CD4-positive, alpha-beta T cell (primary cell): ENCODE results near the gene MAGI1. TPM values are rescaled to one million over a fixed set of nuclear protein-coding genes. Genes with fewer than 3 reads are reported as not detected.

Experiments
- ATAC-seq: fragments of 200-7000 bp; cut with Tn5 transposase; one replicate; pipeline ENCODE4 v1.10.0; 2022; ENCODE audit warnings: mild to moderate bottlenecking; ENCODE audit not compliant: poor library complexity
- CTCF ChIA-PET: fragments of 350-600 bp; sonication (Branson Sonifier 250); formaldehyde crosslinking; loops from one replicate; lab custom pipeline; 2021; ENCODE audit warnings: antibody characterized with exemption, inconsistent platforms; lab: Charles Lee
- POLR2A ChIA-PET: fragments of 350-600 bp; sonication (Branson Sonifier 250); formaldehyde crosslinking; loops from one replicate; lab custom pipeline; 2021; ENCODE audit warnings: antibody characterized with exemption, inconsistent platforms; lab: Charles Lee
- DNase-seq, 14 experiments: peaks; one replicate each; pipeline ENCODE4 v3.0.0-alpha.2; 2013 to 2020; ENCODE audit warnings: mixed read lengths in 2 of 14
- H3K27ac ChIP-seq, 2 donors: one replicate each; pipeline versions ENCODE4 v1.5.1 to v1.7.0; 2013; ENCODE audit warnings: low read length in 2 of 2, low read depth in 1 of 2, mild to moderate bottlenecking in 1 of 2
- H3K27me3 ChIP-seq, 2 experiments: 1 replicate in 1 of 2; 2 replicates in 1 of 2; pipeline versions ENCODE4 v1.6.1 to v1.7.0; 2013; ENCODE audit warnings: low read length in 2 of 2, control low read depth in 1 of 2, mild to moderate bottlenecking in 1 of 2, moderate library complexity in 1 of 2; ENCODE audit not compliant: insufficient read depth in 2 of 2, control insufficient read depth in 1 of 2
- H3K36me3 ChIP-seq: one replicate; pipeline ENCODE4 v1.6.1; 2013; ENCODE audit warnings: low read length, control low read depth; ENCODE audit not compliant: insufficient read depth
- H3K4me1 ChIP-seq: one replicate; pipeline ENCODE4 v1.6.1; 2013; ENCODE audit warnings: low read length, control low read depth; ENCODE audit not compliant: insufficient read depth
- H3K4me3 ChIP-seq: one replicate; pipeline ENCODE4 v1.5.1; 2013; ENCODE audit warnings: mild to moderate bottlenecking, low read length, moderate library complexity
- H3K9me3 ChIP-seq, 2 experiments: 1 replicate in 1 of 2; 2 replicates in 1 of 2; pipeline versions ENCODE4 v1.6.1 to v1.7.0; 2013; ENCODE audit warnings: low read length in 2 of 2, mild to moderate bottlenecking in 2 of 2, control low read depth in 1 of 2, moderate library complexity in 1 of 2; ENCODE audit not compliant: control insufficient read depth in 1 of 2, insufficient read depth in 1 of 2
- H3K27ac Mint-ChIP-seq: one replicate; pipeline ENCODE4 v1.8.0; 2020; ENCODE audit warnings: mixed read lengths
- H3K27me3 Mint-ChIP-seq: one replicate; pipeline ENCODE4 v1.8.0; 2021; ENCODE audit warnings: mixed read lengths
- H3K36me3 Mint-ChIP-seq: one replicate; pipeline ENCODE4 v1.8.0; 2021; ENCODE audit warnings: low read depth, mixed read lengths
- H3K4me1 Mint-ChIP-seq: one replicate; pipeline ENCODE4 v1.8.0; 2021; ENCODE audit warnings: low read depth, mixed read lengths
- H3K4me3 Mint-ChIP-seq: one replicate; pipeline ENCODE4 v1.8.0; 2020; ENCODE audit warnings: mild to moderate bottlenecking, mixed read lengths
- H3K9me3 Mint-ChIP-seq: one replicate; pipeline ENCODE4 v1.8.0; 2020; ENCODE audit warnings: mixed read lengths
- intact Hi-C, 2 experiments: fragments of 100-400 bp; cut with DNase I in 1 of 2; cut with micrococcal nuclease in 1 of 2; formaldehyde crosslinking; loops; one replicate each; pipeline versions ENCODE4 v1.15.1 to v1.9.0; 2023 to 2025; cut with DNase I, micrococcal nuclease
- total RNA-seq, 174 experiments: library from RNA in 2 of 174; stranded (reverse) in 2 of 174; gene quantifications; one replicate each; pipeline ENCODE4 v1.2.3 and lab custom pipeline; 2021 to 2026
- TF ChIP-seq, protein P1 (sequence below): fragments of 200-600 bp; IDR thresholded peaks from one replicate; pipeline ENCODE4 v1.8.0; 2022; ENCODE audit warnings: antibody characterized with exemption, mild to moderate bottlenecking

Gene MAGI1
- total RNA-seq, 2 experiments from 2014 or later, result not detected

GRCh38 chr3:65908588-65908987, 130.1 kb downstream of the MAGI1 start:
- Mint-ChIP-seq H3K4me1 (no peaks in the 10 kb centered on the region), H3K27ac (no peak overlapping the region), H3K36me3 (no peaks in the 10 kb centered on the region), H3K27me3 (no peaks in the 10 kb centered on the region), H3K4me3 (no peak overlapping the region), H3K9me3 (no peaks in the 10 kb centered on the region)
- Histone ChIP-seq H3K9me3 (peaks cover 0 to 6% of the 10 kb centered on the region in 2 experiments), H3K36me3 (no peaks in the 10 kb centered on the region), H3K4me3 (no peak overlapping the region), H3K27me3 (no peaks in the 10 kb centered on the region), H3K27ac (no peak overlapping the region), H3K4me1 (no peaks in the 10 kb centered on the region)
- TF ChIP-seq, protein P1, sequence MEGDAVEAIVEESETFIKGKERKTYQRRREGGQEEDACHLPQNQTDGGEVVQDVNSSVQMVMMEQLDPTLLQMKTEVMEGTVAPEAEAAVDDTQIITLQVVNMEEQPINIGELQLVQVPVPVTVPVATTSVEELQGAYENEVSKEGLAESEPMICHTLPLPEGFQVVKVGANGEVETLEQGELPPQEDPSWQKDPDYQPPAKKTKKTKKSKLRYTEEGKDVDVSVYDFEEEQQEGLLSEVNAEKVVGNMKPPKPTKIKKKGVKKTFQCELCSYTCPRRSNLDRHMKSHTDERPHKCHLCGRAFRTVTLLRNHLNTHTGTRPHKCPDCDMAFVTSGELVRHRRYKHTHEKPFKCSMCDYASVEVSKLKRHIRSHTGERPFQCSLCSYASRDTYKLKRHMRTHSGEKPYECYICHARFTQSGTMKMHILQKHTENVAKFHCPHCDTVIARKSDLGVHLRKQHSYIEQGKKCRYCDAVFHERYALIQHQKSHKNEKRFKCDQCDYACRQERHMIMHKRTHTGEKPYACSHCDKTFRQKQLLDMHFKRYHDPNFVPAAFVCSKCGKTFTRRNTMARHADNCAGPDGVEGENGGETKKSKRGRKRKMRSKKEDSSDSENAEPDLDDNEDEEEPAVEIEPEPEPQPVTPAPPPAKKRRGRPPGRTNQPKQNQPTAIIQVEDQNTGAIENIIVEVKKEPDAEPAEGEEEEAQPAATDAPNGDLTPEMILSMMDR, result no peak
- CTCF ChIA-PET, result no interaction called here
- DNase-seq (no peak), ATAC-seq (no peak)
- intact Hi-C loops, result no loop called here
- POLR2A ChIA-PET, result no interaction called here

GRCh38 chr3:65907232-65908130, 131.2 kb downstream of the MAGI1 start:
- Histone ChIP-seq H3K4me3 (no peak overlapping the region), H3K27me3 (no peaks in the 10 kb centered on the region), H3K27ac (no peak overlapping the region), H3K36me3 (no peaks in the 10 kb centered on the region), H3K4me1 (no peaks in the 10 kb centered on the region), H3K9me3 (peaks cover 0 to 12% of the 10 kb centered on the region in 2 experiments)
- Mint-ChIP-seq H3K27ac (no peak overlapping the region), H3K4me3 (no peak overlapping the region), H3K4me1 (no peaks in the 10 kb centered on the region), H3K27me3 (no peaks in the 10 kb centered on the region), H3K9me3 (no peaks in the 10 kb centered on the region), H3K36me3 (no peaks in the 10 kb centered on the region)
- ChIA-PET CTCF (no interaction called here), POLR2A (no interaction called here)
- ATAC-seq (no peak), DNase-seq (no peak)
- TF ChIP-seq, protein P1, result no peak
- intact Hi-C loops, result no loop called here

DNA sequence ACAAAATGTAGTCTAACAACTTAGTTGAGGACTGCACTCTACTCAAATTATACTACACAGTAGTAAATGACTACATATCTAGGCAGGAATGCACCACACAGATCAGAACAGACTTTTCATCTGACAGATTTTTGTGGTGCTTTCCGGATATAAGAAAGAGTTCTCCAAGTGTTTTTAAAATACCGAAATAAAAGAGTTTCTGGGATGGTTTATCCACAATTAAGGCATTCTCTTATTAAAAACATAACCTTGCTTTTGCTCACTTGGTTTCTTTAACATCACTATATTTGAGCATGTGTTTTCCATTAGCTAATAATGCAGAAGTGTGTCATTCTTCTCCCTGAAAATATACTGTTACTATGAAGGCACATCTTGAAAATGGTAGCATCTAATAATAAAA, 132.9 kb downstream of the MAGI1 start:
- H3K4me3 Mint-ChIP-seq, result no peak overlapping the region
- TF ChIP-seq, protein P1, result no peak
- H3K4me1 Mint-ChIP-seq, result no peaks in the 10 kb centered on the region
- POLR2A ChIA-PET, result no interaction called here
- CTCF ChIA-PET, result no interaction called here
- H3K36me3 ChIP-seq, result no peaks in the 10 kb centered on the region
- no peak overlapping the region for H3K27ac Mint-ChIP-seq
- no peak for DNase-seq
- ATAC-seq, result no peak
- H3K4me3 ChIP-seq, result no peak overlapping the region
- H3K27me3 ChIP-seq, result no peaks in the 10 kb centered on the region
- H3K27me3 Mint-ChIP-seq, result no peaks in the 10 kb centered on the region
- intact Hi-C loops, result no loop called here
- H3K9me3 ChIP-seq, result peaks cover 0 to 12% of the 10 kb centered on the region in 2 experiments
- H3K36me3 Mint-ChIP-seq, result no peaks in the 10 kb centered on the region
- H3K27ac ChIP-seq, result no peak overlapping the region
- H3K4me1 ChIP-seq, result no peaks in the 10 kb centered on the region
- no peaks in the 10 kb centered on the region for H3K9me3 Mint-ChIP-seq
